ENCODE results near the gene SEMA4A. TPM values are rescaled to one million over a fixed set of nuclear protein-coding genes. Genes with fewer than 3 reads are reported as not detected.
A peak's percentile ranks its signal among the peaks of the same experiment; 100 is the strongest.
"Not testable (repeated sequence)": the region's sequence is repeated elsewhere in the genome, so short reads cannot be mapped to it uniquely, and the experiment has no call there.

SEMA4A gene
- total RNA-seq, 6 experiments from 2014 or later = 0.71 to 1.1 (median 0.83) TPM

- Mint-ChIP-seq H3K4me3 (no peak overlapping the region), H3K27ac (no peak overlapping the region), H3K36me3 (ENCODE audit: low read depth) (peaks cover 40% of the 10 kb centered on the region), H3K9me3 (no peaks in the 10 kb centered on the region), H3K27me3 (ENCODE audit: insufficient read depth) (peaks cover 6% of the 10 kb centered on the region), H3K4me1 (ENCODE audit: low read depth) (peaks cover 17% of the 10 kb centered on the region)
- no peak for TF ChIP-seq CTCF (IDR thresholded peaks at IDR 0.05)
- DNase-seq = no peak
Measured at GRCh38 chr1:156211243-156211642, 57.9 kb downstream of the SEMA4A start.

GRCh38 chr1:156212130-156212529, 58.7 kb downstream of the SEMA4A start:
- Mint-ChIP-seq H3K4me1 (ENCODE audit: low read depth) (peaks cover 17% of the 10 kb centered on the region), H3K4me3 (peak overlapping the region; percentile 97), H3K36me3 (ENCODE audit: low read depth) (peaks cover 40% of the 10 kb centered on the region), H3K27ac (peak overlapping the region; percentile 99), H3K27me3 (ENCODE audit: insufficient read depth) (peaks cover 6% of the 10 kb centered on the region), H3K9me3 (no peaks in the 10 kb centered on the region)
- no peak for DNase-seq
- TF ChIP-seq CTCF (IDR thresholded peaks at IDR 0.05) = no peak

DNA sequence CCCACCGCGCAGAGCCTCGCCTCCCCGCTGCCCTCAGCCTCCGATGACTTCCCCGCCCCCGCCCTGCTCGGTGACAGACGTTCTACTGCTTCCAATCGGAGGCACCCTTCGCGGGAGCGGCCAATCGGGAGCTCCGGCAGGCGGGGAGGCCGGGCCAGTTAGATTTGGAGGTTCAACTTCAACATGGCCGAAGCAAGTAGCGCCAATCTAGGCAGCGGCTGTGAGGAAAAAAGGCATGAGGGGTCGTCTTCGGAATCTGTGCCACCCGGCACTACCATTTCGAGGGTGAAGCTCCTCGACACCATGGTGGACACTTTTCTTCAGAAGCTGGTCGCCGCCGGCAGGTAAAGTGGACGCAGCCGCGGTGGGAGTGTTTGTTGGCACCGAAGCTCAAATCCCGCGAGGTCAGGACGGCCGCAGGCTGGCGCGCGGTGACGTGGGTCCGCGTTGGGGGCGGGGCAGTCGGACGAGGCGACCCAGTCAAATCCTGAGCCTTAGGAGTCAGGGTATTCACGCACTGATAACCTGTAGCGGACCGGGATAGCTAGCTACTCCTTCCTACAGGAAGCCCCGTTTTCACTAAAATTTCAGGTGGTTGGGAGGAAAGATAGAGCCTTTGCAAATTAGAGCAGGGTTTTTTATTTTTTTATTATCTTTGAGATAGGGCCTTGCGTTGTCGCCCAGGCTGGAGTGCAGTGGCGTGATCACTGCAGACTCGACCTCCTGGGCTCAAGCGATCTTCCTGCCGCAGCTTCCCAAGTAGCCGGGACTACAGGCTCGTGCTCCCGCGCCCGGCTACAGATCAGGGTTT, 59.7 kb downstream of the SEMA4A start, which contains the start of gene PMF1:
TSS of gene PMF1 (plus strand) at position 175 of the 811 bp plus-strand sequence. CDS start at position 184, 9 bp downstream.
- Mint-ChIP-seq H3K9me3 (no peaks in the 10 kb centered on the region), H3K27ac (peak within 1 kb of the TSS; percentile 99), H3K27me3 (ENCODE audit: insufficient read depth) (peaks cover 6% of the 10 kb centered on the region)

DNA sequence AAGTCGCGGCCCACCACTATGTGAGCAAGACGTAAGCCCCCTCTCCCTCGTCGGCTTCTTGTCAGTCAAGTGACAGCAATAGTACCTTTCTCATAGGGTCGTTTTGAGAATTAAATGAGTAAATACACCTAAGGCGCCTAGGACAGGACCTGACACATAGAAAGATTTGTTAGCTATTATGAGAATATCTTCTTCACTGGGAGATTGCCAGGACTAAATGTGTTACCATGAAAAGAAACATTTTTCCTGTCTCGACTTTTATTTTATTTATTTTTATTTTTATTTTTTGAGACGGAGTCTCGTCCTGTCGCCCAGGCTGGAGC, 60.2 kb downstream of the SEMA4A start:
- no peaks in the 10 kb centered on the region for H3K9me3 Mint-ChIP-seq
- H3K27ac Mint-ChIP-seq = peak overlapping the region; percentile 99
- peaks cover 29% of the 10 kb centered on the region for H3K4me1 Mint-ChIP-seq (ENCODE audit: low read depth)
- TF ChIP-seq CTCF (IDR thresholded peaks at IDR 0.05) = no peak
- DNase-seq = no peak
- H3K4me3 Mint-ChIP-seq = peak overlapping the region; percentile 97
- peaks cover 6% of the 10 kb centered on the region for H3K27me3 Mint-ChIP-seq (ENCODE audit: insufficient read depth)
- peaks cover 37% of the 10 kb centered on the region for H3K36me3 Mint-ChIP-seq (ENCODE audit: low read depth)

More for the DNA sequence above, 59.7 kb downstream of the SEMA4A start, which contains the start of gene PMF1:
- peak; percentile 94 for DNase-seq
- Mint-ChIP-seq H3K4me3 (peak within 1 kb of the TSS; percentile 97), H3K36me3 (ENCODE audit: low read depth) (peaks cover 40% of the 10 kb centered on the region), H3K4me1 (ENCODE audit: low read depth) (peaks cover 25% of the 10 kb centered on the region)
- TF ChIP-seq CTCF (IDR thresholded peaks at IDR 0.05) = no peak

DNA sequence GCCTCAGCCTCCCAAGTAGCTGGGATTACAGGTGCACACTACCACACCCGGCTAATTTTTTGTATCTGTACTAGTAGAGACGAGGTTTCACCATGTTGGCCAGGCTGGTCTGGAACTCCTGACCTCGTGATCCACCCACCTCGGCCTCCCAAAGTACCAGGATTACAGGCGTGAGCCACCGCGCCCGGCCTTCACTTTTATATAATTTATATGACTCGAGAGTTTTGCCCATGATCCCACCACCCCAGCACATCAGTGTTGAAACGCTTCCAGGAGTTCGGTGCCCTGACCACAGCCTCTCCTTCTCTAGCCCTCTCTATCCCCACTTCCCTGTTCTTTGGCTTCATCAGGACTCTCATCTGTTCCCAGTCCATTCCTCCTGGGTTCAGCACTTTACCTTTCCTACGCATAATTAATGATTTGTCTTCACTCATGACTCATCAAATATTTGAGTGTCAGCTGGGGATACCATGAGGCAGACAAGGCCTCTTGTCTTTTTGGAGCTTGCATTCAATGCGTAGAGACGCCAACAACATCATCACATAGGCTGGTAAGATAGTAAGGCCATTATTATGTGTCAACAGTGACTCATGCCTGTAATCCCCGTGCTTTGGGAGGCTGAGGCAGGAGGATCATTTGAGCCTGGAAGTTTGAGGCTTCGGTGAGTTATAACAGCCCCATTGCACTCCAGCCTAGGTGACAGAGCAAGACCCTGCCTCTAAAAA, 60.8 kb downstream of the SEMA4A start:
- peaks cover 6% of the 10 kb centered on the region for H3K27me3 Mint-ChIP-seq (ENCODE audit: insufficient read depth)

DNA sequence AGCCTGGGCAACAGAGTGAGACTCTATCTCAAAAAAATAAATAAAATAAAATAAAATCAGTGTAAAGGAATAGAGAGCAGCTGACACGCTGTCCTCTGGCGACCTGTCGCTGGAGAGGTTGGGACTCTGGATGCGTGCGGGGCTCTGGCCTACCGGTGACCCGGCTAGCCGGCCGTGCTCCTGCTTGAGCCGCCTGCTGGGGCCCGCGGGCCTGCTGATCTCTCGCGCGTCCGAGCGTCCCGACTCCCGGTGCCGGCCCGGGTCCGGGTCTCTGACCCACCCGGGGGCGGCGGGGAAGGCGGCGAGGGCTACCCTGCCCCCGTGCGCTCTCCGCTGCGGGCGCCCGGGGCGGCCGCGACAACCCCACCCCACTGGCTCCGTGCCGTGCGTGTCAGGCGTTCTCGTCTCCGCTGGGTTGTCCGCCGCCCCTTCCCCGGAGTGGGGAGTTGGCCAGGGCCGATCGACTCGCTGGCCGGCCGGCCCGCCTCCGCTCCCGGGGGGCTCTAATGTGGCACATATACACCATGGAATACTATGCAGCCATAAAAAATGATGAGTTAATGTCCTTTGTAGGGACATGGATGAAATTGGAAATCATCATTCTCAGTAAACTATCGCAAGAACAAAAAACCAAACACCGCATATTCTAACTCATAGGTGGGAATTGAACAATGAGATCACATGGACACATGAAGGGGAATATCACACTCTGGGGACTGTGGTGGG, 63.1 kb downstream of the SEMA4A start:
- not testable (repeated sequence) for H3K9me3 Mint-ChIP-seq; DNase-seq; H3K27ac Mint-ChIP-seq; H3K4me3 Mint-ChIP-seq; H3K27me3 Mint-ChIP-seq (ENCODE audit: insufficient read depth)
- H3K4me1 Mint-ChIP-seq (ENCODE audit: low read depth) = peaks cover 29% of the 10 kb centered on the region
- H3K36me3 Mint-ChIP-seq (ENCODE audit: low read depth) = peaks cover 17% of the 10 kb centered on the region

More for the DNA sequence above, 60.8 kb downstream of the SEMA4A start:
- Mint-ChIP-seq H3K4me1 (ENCODE audit: low read depth) (peaks cover 29% of the 10 kb centered on the region), H3K9me3 (no peaks in the 10 kb centered on the region), H3K4me3 (peak overlapping the region; percentile 97), H3K36me3 (ENCODE audit: low read depth) (peaks cover 32% of the 10 kb centered on the region), H3K27ac (peak overlapping the region; percentile 86)
- DNase-seq = peak; percentile 20
- TF ChIP-seq CTCF (IDR thresholded peaks at IDR 0.05) = no peak
